ENCODE data around the gene RAMP1.
"Not testable (repeated sequence)": the region's sequence is repeated elsewhere in the genome, so short reads cannot be mapped to it uniquely, and the experiment has no call there.

The RAMP1 gene

DNA sequence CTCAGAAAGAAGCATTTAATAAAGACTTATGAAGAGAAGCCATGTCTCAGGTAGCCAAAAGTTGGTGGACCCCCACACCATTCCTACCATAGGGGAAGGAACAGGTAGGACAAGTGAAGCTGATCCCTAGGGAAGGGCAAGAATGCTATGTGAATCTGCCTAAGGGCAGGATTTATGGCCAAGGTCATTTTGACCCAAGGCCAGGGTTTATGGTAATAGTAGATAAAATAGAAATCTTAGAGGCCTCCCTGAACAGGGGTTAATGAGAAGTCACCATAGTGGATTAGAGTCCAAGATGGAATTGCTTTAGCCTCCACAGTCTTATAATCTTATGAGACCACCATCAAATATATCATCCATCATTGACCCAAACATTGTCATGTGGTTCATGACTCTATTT lies 81.4 kb downstream of the RAMP1 start:
- TF ChIP-seq, protein P1, sequence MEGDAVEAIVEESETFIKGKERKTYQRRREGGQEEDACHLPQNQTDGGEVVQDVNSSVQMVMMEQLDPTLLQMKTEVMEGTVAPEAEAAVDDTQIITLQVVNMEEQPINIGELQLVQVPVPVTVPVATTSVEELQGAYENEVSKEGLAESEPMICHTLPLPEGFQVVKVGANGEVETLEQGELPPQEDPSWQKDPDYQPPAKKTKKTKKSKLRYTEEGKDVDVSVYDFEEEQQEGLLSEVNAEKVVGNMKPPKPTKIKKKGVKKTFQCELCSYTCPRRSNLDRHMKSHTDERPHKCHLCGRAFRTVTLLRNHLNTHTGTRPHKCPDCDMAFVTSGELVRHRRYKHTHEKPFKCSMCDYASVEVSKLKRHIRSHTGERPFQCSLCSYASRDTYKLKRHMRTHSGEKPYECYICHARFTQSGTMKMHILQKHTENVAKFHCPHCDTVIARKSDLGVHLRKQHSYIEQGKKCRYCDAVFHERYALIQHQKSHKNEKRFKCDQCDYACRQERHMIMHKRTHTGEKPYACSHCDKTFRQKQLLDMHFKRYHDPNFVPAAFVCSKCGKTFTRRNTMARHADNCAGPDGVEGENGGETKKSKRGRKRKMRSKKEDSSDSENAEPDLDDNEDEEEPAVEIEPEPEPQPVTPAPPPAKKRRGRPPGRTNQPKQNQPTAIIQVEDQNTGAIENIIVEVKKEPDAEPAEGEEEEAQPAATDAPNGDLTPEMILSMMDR (conservative IDR thresholded peaks at IDR 0.05; ENCODE audit: low read depth, low read length): no peak
- no peak overlapping the region for H3K4me3 ChIP-seq (ENCODE audit: low read depth, low read length)
- DNase-seq (ENCODE audit: low read depth): no peak

DNA sequence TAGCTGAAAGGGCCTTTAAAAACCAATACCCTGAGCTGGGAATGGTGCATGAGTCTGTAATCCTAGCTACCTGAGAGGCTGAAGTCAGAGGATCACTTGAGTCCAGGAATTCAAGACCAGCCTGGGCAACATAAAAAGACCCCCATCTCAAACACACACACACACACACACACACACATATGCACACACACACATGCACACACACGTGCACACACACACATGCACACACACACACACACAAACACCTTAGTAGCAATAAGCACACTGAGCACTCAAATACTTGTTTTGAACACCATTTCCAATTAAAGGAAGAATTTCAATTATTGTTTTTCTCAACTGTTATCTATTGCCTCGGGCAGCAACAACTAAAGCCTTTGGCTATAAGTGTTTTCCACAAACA lies 81.8 kb downstream of the RAMP1 start:
- TF ChIP-seq, protein P1 (conservative IDR thresholded peaks at IDR 0.05; ENCODE audit: low read depth, low read length): no peak
- DNase-seq (ENCODE audit: low read depth): no peak
- no peak overlapping the region for H3K4me3 ChIP-seq (ENCODE audit: low read depth, low read length)

DNA sequence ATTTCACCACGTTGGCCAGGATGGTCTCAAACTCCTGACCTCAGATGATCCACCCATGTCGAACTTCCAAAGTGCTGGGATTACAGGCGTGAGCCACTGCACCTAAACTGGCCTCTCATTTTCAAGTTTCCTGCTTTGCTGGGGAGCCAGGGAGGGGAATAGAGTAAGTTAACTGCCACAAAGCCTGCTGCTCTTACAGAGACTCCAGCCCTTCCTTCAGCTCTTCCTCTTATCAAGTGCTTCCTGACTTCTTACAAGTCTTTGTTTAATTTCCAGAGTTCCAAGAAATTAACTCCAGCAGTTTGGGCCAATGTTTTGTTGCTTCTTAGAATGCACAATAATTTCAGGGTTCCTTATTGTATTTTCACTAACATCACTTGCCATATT lies 83.1 kb downstream of the RAMP1 start:
- DNase-seq (ENCODE audit: low read depth): no peak
- TF ChIP-seq, protein P1 (conservative IDR thresholded peaks at IDR 0.05; ENCODE audit: low read depth, low read length): no peak
- no peak overlapping the region for H3K4me3 ChIP-seq (ENCODE audit: low read depth, low read length)

DNA sequence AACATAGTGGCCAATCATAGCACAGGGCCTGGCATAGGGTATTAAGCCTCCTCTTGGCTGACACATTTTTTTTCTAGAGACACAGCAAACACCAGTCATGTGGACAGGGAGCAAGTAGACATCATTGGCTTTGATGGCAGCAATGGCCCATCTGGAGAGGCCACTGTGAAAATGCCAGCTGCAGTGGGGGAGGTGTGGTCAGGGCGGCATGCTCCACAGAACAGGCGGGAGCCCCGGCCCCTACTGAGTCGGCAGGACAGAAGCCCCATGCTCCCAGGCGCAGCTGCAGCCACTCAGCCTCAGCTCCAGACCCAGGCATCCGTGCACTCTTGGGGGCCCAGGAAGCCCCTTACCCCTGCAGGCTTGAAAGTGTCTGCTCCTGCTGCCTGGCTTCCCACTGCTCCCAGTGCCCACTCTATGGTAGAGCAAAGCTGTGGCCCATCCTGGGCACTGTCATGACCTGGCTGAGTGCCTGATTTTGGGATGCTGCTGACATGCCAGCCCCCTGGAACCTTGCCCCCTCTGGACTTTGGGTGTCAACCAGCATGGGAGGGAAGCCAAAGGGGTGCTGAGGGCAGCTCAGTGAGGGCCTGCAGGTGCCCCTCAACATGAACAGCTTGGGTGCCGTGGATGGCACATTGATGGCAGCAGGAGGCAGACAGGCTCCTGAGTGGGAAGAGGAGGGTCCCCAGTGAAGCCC lies 84.1 kb downstream of the RAMP1 start:
- TF ChIP-seq, protein P1 (conservative IDR thresholded peaks at IDR 0.05; ENCODE audit: low read depth, low read length): no peak
- DNase-seq (ENCODE audit: low read depth): no peak
- no peak overlapping the region for H3K4me3 ChIP-seq (ENCODE audit: low read depth, low read length)

DNA sequence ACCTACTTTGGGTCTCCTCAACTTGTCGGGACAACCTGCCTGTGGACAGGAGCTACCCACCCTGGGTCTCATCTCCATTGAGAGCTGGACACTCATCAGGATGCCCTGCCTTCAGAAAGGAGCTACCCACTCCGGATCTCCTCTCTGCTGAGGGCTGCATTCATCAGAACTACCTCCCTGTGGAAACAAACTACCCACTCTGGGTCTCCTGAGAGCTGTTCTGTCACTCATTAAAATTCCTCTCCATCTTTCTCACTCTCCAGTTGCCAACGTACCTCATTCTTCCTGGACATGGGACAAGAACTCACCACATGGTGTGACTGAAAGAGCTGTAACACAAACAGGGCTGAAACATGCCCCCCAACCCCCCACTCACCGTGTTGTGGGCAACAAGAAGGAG lies 84.9 kb downstream of the RAMP1 start:
- DNase-seq (ENCODE audit: low read depth): no peak

DNA sequence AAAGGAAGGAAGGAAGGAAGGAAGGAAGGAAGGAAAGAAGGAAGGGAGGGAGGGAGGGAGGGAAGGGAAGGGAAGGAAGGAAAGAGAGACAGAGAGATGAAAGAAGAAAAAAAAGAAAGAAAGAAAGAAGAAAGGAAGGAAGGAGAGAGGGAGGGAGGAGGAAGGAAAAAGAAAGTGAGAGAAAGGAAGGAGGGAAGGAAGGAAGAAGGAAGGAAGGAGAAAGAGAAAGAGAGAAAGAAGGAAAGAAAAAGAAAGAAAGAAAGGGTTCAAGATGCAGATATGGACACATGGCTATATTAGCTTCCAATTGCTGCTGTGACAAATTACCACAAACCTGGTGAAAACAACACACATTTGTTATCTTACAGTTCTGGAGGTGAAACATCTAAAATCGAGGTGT lies 87.0 kb downstream of the RAMP1 start:
- TF ChIP-seq, protein P1 (conservative IDR thresholded peaks at IDR 0.05; ENCODE audit: low read depth, low read length): no peak
- DNase-seq (ENCODE audit: low read depth): no peak
- no peak overlapping the region for H3K4me3 ChIP-seq (ENCODE audit: low read depth, low read length)

More for the DNA sequence above, 84.9 kb downstream of the RAMP1 start:
- no peak overlapping the region for H3K4me3 ChIP-seq (ENCODE audit: low read depth, low read length)
- TF ChIP-seq, protein P1 (conservative IDR thresholded peaks at IDR 0.05; ENCODE audit: low read depth, low read length): no peak

DNA sequence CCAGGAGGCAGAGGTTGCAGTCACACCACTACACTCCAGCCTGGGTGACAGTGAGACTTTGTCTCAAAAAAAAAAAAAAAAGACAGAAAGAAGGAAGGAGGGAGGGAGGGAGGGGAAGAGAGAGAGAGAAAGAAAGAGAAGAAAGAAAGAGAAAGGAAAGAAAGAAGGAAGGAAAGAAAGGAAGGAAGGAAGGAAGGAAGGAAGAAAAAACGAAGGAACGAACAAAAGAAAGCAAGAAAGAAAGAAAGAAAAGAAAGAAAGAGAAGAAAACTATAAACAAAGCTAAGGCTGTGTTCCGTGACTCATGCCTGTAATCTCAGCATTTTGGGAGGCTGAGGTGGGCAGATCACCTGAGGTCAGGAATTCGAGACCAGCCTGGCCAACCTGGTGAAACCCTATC lies 91.9 kb downstream of the RAMP1 start:
- not testable (repeated sequence) for DNase-seq (ENCODE audit: low read depth)

More for the DNA sequence above, 91.9 kb downstream of the RAMP1 start:
- not testable (repeated sequence) for H3K4me3 ChIP-seq (ENCODE audit: low read depth, low read length)
